ENCODE data around the gene DSEL.

DNA sequence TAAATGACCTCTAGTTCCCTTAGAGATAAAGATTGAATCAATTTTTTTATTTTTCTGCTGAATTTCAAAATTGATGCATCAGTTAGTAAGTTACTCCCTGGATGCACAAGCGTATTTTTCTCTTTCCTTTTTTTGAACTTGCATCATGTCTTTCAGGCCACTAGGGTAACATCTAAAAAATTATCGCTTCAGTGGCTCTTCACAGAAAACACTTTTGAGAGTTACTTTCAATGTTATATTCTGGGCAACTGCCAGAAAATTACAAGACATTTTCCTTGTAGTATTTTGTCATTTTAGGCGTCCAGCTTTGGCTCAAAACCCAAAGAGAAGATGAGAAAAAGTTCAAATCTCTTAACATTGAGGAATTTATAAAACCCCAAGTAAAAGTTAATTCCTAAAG is 59.8 kb downstream of the DSEL start:
- TF ChIP-seq, protein P1, sequence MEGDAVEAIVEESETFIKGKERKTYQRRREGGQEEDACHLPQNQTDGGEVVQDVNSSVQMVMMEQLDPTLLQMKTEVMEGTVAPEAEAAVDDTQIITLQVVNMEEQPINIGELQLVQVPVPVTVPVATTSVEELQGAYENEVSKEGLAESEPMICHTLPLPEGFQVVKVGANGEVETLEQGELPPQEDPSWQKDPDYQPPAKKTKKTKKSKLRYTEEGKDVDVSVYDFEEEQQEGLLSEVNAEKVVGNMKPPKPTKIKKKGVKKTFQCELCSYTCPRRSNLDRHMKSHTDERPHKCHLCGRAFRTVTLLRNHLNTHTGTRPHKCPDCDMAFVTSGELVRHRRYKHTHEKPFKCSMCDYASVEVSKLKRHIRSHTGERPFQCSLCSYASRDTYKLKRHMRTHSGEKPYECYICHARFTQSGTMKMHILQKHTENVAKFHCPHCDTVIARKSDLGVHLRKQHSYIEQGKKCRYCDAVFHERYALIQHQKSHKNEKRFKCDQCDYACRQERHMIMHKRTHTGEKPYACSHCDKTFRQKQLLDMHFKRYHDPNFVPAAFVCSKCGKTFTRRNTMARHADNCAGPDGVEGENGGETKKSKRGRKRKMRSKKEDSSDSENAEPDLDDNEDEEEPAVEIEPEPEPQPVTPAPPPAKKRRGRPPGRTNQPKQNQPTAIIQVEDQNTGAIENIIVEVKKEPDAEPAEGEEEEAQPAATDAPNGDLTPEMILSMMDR (conservative IDR thresholded peaks at IDR 0.05 in 1 of 2, IDR thresholded peaks at IDR 0.05 in 1 of 2; ENCODE audit: low read depth in 1 of 2, low read length in 2 of 2), result no peak
- TF ChIP-seq EZH2 (IDR thresholded peaks at IDR 0.05; ENCODE audit: low read length, missing control alignments), result no peak

Data from fibroblast of lung (primary cell).